Activated CD4-positive, alpha-beta T cell treated with anti-CD3 and anti-CD28 coated beads for 48 hours (primary cell): Measurements from ENCODE around the gene NFE2L3.
"Not testable (repeated sequence)": the region's sequence is repeated elsewhere in the genome, so short reads cannot be mapped to it uniquely, and the experiment has no call there.

Experiments
- DNase-seq: peaks from one replicate; pipeline ENCODE4 v3.0.0-alpha.2; 2020

The NFE2L3 gene

DNA sequence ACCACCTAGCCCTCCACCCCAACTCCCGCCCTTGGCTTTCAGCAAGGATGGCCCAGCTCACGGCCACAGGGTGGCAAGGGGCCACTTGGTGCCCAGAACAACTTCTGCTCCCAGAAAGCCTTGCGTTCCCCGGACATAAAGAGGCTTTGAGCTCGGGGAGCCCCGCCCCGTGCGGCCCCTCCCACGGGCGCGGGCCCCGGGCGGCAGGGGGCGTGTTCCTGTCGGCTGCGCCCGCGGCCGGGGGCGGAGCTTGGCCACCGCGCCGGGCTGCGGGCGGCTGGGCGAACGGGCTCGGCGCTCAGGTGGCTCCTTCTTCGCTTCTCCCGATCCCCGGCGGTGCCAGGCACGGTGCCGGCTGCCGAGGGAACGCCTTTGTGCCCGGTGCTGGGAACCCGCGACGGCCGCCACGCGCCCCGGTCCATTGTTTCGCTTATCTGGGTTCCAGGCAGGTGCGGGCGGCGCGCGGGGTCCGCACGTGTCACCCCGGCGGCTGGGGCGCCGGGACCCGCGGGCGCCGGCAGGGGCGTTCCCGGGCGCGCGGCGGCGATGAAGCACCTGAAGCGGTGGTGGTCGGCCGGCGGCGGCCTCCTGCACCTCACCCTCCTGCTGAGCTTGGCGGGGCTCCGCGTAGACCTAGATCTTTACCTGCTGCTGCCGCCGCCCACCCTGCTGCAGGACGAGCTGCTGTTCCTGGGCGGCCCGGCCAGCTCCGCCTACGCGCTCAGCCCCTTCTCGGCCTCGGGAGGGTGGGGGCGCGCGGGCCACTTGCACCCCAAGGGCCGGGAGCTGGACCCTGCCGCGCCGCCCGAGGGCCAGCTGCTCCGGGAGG, at the start of gene NFE2L3:
Gene NFE2L3, plus strand, starts transcription at position 246 of the 829 bp plus-strand sequence. Its CDS starts 301 bp downstream, at position 547.
- peak; percentile 87 for DNase-seq

GRCh38 chr7:26103596-26103995, 48.4 kb upstream of the NFE2L3 start:
- no peak for DNase-seq

DNA sequence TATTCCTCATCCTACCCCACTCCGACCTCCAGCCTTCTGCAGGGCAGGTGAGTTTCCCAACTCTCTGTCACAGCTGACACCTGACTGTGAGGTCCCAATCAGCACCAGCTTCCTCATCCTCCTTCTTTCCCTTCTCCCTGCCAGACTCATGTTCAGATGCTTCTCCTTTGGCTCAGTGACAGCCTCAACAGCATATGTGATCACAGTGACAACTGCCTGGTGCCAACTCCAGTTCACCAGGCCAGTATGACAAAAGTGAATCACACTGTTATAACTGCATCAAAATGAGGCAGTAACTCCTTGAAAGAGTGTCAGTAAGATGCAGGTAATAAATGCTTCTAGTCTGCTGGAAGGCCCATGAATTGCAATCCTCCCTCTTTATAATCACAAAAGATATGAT, 46.8 kb upstream of the NFE2L3 start:
- no peak for DNase-seq

- DNase-seq: no peak
Measured at GRCh38 chr7:26105931-26106330, 46.1 kb upstream of the NFE2L3 start.

- no peak for DNase-seq
Measured at GRCh38 chr7:26112203-26112740, 39.7 kb upstream of the NFE2L3 start.

- DNase-seq: no peak
Measured at GRCh38 chr7:26115650-26116049, 36.3 kb upstream of the NFE2L3 start.

GRCh38 chr7:26117142-26117807, 34.7 kb upstream of the NFE2L3 start:
- DNase-seq: no peak

DNA sequence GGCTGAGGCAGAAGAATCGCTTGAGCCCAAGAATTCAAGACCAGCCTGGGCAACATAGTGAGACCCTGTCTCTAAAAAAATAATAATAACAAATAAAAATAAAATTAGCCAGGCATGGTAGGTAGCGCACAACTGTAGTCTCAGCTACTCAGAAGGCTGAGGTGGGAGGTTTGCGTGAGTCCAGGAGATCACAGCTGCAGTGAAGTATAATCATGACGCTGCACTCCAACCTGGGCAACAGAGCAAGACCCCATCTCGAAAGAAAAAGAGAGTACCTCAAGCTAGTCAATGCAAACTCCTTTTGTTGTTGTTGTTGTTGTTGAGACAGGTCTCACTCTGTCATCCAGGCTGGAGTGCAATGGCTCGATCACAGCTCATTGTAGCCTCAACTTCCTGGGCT, 34.0 kb upstream of the NFE2L3 start:
- no peak for DNase-seq

GRCh38 chr7:26122745-26123144, 29.3 kb upstream of the NFE2L3 start:
- no peak for DNase-seq

GRCh38 chr7:26124775-26125174, 27.2 kb upstream of the NFE2L3 start:
- not testable (repeated sequence) for DNase-seq

GRCh38 chr7:26127411-26127810, 24.6 kb upstream of the NFE2L3 start:
- DNase-seq: no peak

DNA sequence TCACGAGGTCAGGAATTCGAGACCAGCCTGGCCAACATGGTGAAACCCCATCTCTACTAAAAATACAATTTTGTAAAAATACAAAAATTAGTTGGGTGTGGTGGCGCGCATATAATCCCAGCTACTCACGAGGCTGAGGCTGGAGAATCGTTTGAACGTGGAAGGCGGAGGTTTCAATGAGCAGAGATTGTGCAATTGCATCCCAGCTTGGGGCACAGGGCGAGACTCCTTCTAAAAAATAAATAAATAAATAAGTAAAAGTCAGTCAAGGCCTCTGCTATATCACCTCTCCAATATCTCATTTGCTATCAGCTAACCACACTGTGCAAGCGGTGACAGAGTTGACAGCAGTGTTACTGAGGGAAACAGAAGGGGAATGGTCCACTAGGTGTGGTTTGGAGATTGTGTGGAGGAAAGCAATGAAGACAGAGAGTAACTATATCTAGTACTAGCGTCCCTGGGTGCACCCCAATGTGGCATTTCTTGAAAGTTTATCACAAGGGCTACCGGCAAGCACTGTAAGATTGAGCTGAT, 20.9 kb upstream of the NFE2L3 start:
- DNase-seq: no peak

DNA sequence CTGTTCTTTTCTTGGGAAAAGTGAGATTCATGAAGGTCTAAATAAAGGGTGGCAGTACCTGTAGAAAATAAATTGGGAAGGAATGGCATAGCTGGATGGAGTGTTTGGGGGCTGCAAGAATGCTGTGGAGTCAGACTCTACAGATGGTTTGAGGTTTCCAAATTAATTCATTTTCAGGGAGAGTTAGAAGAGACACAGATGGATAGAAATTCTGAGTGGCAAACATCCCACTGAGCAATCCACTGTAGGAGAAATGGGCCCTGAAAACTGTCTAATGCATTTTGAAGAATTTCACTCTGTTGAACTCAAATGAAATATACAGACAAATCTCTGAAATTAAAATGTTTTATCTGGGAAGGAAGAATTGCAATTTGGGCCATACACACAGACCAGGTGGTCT, 16.9 kb upstream of the NFE2L3 start:
- no peak for DNase-seq

GRCh38 chr7:26135551-26135950, 16.4 kb upstream of the NFE2L3 start:
- DNase-seq: no peak

DNA sequence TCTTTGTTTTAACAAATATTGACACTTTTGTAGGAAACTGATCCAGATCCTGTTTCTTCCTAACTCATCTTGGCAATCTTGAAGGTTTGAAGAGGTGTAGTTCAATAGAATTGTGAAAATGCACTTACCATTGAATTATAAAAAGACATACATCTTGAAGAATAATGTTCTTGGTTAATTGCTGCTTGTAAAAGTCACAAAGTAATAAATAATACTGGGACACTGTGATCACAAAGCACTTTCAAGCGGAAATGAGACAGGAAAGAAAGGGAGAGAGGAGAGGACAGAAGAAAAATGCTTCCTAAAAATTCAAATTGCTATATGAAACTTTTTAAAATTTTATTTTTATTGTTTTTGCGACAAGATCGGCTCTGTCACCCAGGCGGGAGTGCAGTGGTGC, 15.2 kb upstream of the NFE2L3 start:
- no peak for DNase-seq

- no peak for DNase-seq
Measured at GRCh38 chr7:26140380-26140779, 11.6 kb upstream of the NFE2L3 start.

GRCh38 chr7:26141077-26141476, 10.9 kb upstream of the NFE2L3 start:
- DNase-seq: no peak

DNA sequence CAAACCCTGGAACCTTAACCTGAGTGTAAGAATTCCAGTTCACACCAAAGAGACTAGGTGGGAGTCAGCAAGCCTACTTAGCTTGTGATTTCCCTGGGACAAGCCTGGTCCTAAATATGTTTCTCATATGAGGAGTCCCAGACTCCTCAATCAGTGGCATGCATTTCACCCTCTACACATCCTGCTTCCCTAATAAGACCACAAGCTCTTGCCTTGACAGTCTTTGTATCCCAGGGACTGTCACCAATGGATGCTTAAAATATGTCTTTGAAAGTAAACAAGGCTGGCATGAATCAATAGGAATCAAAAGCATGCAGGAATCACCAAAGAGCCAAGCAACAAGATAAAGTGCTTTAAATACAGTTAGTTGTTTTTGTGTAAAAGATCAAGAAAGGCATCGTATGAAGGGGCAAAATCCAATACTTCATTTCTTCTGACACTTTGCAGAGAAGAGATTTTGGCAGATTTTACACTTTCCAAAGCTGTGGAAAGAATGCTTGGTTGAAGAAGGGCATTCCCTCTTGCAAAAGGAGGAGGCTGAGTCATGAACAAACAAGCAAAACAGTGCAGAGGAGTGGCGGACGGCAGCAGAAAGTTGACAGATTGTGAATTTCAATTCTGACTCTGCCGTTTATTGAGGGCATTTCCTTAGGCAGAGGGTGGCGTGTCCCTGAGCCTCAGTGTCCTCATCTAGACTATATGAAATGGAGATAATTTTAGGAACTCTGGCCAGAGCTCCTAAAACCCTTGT, 8.5 kb upstream of the NFE2L3 start:
- DNase-seq: no peak

DNA sequence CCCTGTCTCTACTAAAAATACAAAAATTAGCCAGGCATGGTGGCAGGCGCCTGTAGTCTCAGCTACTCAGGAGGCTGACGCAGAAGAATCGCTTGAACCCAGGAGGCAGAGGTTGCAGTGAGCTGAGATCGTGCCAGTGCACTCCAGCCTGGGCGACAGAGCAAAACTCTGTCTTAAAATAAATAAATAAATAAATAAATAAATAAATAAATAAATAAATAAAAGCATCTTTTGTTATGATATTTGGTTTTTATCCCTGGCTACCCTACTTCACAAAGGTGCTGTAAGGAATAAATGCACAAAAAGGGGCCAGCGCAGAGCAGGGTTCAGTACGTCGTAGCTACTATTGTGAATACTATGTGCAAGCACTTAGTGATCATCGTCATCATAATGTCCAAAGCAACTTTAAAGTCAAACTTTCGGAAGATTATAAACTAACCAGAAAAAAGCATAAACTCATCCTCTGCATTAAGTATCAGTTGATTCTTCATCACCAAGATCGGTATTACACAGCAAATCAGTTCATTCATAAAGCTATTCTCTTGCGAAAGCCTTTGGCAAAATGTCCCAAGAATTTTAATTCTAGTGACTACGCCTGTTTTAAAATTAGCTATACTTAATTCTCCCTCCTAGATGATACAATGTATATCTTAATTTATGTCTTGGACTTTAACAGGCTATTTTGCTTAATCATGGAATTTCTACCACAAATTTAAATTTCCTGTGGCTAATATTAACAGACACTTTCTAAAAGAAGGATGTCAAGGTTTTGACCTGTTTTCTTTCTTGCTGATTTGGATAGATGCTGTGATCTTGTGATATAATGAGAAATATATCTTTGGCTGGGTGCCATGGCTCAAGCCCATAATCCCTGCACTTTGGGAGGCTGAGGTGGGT, 7.6 kb upstream of the NFE2L3 start:
- no peak for DNase-seq

DNA sequence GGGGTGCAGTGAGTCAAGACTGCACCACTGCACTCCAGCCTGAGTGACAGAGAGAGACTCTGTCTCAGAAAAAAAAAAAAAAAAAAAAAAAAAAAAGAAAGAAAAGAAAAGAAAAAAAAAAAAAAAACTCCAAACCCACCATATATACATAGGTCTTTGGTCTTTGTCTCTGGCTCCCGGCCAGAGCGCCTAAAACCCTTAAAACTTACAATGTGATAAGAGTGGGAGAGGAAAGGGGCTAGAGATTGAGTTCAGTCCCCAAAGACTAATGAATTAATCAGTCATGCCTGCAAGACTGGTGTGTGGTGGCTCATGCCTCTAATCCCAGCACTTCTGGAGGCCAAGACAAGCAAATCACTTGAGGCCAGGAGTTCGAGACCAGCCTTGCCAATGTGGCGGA, 6.8 kb upstream of the NFE2L3 start:
- DNase-seq: no peak

DNA sequence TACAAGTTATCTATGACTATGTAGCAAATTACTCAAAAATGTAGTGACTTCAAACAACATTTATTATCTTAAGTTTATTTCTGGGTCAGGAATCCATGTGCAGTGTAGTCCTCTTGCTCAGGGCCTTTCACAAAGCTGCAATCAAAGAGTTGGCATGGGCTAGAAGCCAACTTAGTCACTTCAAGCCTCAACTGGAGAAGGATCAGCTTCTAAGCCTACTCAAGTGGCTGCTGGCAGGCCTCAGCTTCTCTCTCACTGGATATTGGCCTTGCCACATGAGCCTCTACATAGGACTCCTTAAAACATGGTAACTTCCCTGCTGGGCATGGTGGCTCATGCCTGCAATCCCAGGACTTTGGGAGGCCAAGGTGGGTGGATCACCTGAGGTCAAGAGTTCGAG, 5.0 kb upstream of the NFE2L3 start:
- no peak for DNase-seq
